Measurements from ENCODE around the gene GNG12.

Gene GNG12

DNA sequence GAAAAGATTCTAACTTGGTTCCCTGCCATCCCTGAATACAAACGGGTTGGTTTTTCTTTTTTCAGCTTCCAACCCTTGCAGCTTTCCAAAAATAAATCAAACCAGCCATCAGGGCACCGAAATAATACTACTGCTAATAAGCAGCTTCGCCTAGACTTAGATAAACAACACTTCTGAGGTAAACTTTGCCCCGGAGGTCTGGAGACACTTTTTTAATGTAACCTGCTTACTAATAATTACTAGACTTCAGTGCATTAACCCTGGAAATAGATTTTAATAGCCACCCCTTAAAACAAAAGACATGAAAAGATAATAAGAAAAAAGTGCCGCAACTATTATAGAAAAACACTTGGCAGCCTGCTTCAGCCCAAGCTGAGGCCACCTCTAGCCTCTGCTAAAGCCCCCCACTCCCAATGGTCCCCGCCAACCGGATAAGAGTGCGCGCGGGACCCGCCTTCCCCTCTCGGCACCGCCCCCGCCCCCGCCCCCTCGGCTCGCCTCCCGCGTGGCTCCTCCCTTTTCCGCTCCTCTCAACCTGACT lies 148.7 kb downstream of the GNG12 start:
- TF ChIP-seq, protein P1, sequence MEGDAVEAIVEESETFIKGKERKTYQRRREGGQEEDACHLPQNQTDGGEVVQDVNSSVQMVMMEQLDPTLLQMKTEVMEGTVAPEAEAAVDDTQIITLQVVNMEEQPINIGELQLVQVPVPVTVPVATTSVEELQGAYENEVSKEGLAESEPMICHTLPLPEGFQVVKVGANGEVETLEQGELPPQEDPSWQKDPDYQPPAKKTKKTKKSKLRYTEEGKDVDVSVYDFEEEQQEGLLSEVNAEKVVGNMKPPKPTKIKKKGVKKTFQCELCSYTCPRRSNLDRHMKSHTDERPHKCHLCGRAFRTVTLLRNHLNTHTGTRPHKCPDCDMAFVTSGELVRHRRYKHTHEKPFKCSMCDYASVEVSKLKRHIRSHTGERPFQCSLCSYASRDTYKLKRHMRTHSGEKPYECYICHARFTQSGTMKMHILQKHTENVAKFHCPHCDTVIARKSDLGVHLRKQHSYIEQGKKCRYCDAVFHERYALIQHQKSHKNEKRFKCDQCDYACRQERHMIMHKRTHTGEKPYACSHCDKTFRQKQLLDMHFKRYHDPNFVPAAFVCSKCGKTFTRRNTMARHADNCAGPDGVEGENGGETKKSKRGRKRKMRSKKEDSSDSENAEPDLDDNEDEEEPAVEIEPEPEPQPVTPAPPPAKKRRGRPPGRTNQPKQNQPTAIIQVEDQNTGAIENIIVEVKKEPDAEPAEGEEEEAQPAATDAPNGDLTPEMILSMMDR (IDR thresholded peaks at IDR 0.05; ENCODE audit: low read depth, low read length) = no peak
- peak overlapping the region; percentile 55 for H3K4me3 ChIP-seq (ENCODE audit: low read depth, low read length)

DNA sequence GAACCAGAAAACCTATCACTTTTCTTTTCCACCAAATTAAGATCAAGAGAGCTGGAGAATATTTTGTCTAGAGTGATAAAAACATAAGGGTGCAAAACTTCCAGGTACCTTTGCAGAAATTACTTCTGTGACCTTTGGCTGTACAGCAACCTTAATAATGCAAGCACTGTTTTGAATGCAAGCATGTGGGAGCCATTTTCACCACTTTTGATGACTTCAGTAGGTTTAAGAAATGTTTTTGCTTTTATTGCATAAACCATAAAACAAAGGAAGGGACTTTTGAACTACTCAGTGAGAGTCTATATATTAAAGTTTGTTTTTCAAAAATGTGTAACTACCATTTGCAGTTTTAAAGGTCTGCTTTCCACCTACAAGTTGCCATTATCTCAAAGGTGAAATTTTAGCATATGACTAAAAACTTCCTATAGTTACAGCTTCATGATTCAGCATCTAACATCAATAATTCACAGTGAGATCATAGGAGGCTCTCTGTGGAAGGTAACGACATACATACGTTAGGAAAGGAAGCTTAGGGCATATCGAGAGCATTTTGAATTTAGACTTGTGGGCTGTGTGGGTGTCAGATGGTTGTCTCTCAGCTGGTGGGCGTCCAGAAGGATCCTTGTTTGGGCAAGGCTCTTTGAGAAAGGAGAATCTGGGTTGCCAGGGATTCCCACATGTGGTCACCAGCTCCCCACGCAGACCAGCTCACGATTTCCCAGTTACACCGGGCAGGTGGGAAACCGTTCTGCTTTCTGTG lies 149.3 kb downstream of the GNG12 start:
- H3K4me3 ChIP-seq (ENCODE audit: low read depth, low read length) = peak overlapping the region; percentile 55
- TF ChIP-seq, protein P1 (IDR thresholded peaks at IDR 0.05; ENCODE audit: low read depth, low read length) = no peak

DNA sequence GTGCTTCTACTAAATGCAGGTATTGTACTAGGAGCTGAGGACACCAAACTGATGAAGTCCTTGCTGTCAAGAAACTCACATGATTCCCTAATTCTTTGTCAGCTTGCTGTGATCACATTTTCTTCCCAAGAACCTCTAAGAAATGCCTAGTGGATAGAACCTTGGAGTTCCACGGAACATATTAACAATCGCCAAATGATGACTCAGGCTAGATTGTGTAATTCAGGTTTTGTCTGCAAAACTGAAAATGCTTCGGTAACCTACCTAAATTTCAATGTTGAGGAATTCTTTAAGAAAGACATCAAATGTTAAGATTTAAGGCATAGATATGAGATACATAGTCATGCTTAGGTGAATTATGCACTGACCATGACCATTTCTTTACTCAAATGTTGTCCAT lies 150.0 kb downstream of the GNG12 start:
- TF ChIP-seq, protein P1 (IDR thresholded peaks at IDR 0.05; ENCODE audit: low read depth, low read length) = no peak

GRCh38 chr1:67682659-67683197 lies 150.5 kb downstream of the GNG12 start:
- peak overlapping the region; percentile 39 for H3K4me3 ChIP-seq (ENCODE audit: low read depth, low read length)
- TF ChIP-seq, protein P1 (IDR thresholded peaks at IDR 0.05; ENCODE audit: low read depth, low read length) = no peak

More for the DNA sequence above, 150.0 kb downstream of the GNG12 start:
- peak overlapping the region; percentile 39 for H3K4me3 ChIP-seq (ENCODE audit: low read depth, low read length)

GRCh38 chr1:67680486-67680885 lies 152.8 kb downstream of the GNG12 start:
- no peak overlapping the region for H3K4me3 ChIP-seq (ENCODE audit: low read depth, low read length)
- TF ChIP-seq, protein P1 (IDR thresholded peaks at IDR 0.05; ENCODE audit: low read depth, low read length) = no peak

DNA sequence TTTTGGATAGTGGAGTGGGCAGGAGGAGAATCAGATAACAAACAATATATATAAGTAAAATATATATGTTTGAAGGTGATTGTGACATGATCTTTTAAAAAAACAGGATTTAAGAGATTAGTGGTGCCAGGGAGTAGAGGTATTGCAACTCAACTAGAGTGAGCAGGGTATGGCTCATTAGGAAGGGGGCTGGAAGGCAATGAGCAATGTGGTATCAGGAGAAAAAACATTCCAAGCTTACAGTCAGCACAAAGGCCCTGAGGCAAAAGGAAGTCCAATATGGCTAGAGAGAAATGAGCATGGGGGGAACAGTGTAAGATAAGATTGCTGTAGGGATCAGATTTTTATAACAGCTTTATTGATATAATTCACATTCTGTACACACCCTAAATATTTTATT lies 153.6 kb downstream of the GNG12 start:
- H3K4me3 ChIP-seq (ENCODE audit: low read depth, low read length) = no peak overlapping the region
- TF ChIP-seq, protein P1 (IDR thresholded peaks at IDR 0.05; ENCODE audit: low read depth, low read length) = no peak

DNA sequence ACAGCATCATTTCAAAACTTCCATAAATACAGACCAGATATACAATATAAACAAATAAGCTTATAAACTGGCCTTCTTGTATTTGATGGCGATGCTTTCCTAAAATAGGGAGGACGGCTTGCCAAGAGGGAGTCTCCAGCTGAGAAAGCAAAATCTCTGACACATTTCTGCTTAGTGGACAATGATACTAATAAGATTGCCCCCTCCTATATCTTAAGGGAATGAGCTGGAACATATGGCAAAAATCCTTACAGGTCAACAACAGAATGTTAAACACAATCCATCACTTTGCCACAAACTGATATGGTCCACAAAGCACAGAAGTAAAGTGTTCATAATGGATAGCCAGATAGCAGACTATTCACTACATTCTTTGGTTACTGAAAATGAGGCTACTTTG lies 155.3 kb downstream of the GNG12 start:
- TF ChIP-seq, protein P1 (IDR thresholded peaks at IDR 0.05; ENCODE audit: low read depth, low read length) = no peak

More for the DNA sequence above, 155.3 kb downstream of the GNG12 start:
- H3K4me3 ChIP-seq (ENCODE audit: low read depth, low read length) = no peak overlapping the region
